ENCODE data around the gene ATAT1. TPM values are rescaled to one million over a fixed set of nuclear protein-coding genes. Genes with fewer than 3 reads are reported as not detected.

Gene ATAT1
- total and polyA plus RNA-seq, 2 of the 4 experiments (the other 2 are of a cell fraction), result 5.6 to 15.5 TPM

DNA sequence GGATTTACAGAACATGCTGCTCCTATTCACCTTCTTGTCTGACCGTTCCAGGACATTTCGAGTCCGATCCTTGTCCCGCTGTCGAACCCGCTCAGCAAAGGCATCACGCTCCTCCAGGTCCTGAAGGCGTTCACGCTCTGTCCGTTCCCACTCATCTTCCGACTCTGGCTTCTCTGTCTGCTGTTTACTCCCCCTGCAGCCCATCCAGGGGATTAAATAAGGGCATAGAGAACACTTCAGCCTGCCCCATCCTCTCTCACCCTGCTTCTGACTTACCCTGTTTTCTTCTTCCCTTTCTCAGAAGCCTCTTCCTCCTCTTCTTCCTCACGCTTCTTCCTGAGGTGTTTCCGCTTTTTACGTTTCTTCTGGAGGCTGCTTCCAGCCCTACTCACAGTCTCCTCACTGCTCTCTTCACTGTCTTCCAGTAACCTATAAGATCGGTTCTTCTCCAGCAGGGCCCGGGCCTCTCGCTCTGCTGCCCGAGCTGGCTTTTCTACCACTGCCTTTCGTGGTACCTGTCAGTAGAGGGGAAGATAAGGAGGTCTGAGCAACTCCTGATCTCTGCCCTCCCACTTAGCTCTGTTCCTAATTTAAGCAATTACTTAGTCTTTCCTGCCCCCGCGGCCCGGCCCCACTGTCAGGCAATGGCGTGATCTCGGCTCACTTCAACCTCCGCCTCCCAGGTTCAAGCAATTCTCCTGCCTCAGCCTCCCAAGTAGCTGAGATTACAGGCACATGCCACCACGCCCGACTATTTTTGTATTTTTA lies 44.3 kb downstream of the ATAT1 start:
- H3K4me2 ChIP-seq (ENCODE audit: low read depth, low read length), result no peak overlapping the region
- 92% methylated on average over 12 of the region's 27 CpGs; no CpG with 5 or more reads in 1 of the 2 experiments for WGBS, 2 experiments (ENCODE audit: extremely low coverage in 2 of 2, insufficient read length in 1 of 2)
- H2BK5ac ChIP-seq (ENCODE audit: low read depth, low read length, poor library complexity, severe bottlenecking), result no peak overlapping the region
- TF ChIP-seq, protein P1, sequence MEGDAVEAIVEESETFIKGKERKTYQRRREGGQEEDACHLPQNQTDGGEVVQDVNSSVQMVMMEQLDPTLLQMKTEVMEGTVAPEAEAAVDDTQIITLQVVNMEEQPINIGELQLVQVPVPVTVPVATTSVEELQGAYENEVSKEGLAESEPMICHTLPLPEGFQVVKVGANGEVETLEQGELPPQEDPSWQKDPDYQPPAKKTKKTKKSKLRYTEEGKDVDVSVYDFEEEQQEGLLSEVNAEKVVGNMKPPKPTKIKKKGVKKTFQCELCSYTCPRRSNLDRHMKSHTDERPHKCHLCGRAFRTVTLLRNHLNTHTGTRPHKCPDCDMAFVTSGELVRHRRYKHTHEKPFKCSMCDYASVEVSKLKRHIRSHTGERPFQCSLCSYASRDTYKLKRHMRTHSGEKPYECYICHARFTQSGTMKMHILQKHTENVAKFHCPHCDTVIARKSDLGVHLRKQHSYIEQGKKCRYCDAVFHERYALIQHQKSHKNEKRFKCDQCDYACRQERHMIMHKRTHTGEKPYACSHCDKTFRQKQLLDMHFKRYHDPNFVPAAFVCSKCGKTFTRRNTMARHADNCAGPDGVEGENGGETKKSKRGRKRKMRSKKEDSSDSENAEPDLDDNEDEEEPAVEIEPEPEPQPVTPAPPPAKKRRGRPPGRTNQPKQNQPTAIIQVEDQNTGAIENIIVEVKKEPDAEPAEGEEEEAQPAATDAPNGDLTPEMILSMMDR (conservative IDR thresholded peaks at IDR 0.05; ENCODE audit: low read depth, low read length), result peak; percentile 17; the same call in 1 of the 2 replicates
- TF ChIP-seq MAZ (IDR thresholded peaks at IDR 0.05; ENCODE audit: borderline replicate concordance, low read depth, low read length), result no peak
- BruUV-seq (replicated peaks), result no TSS peak
- peaks cover 3% of the 10 kb centered on the region; the same call in 1 of the 2 replicates for H3K4me1 ChIP-seq (ENCODE audit: control insufficient read depth, insufficient read depth, low read length)
- in situ Hi-C loops (cut with MboI; ENCODE audit: low sequenced_read_pairs) (no loop called here), dilution Hi-C loops (cut with HindIII; ENCODE audit: low sequenced_read_pairs, unreplicated experiment) (no loop called here), intact Hi-C loops (cut with micrococcal nuclease) (no loop called here)
- ChIA-PET POLR2A (ENCODE audit: unreplicated experiment) (no interaction called here), CTCF (no interaction called here)
- H3K27ac ChIP-seq (ENCODE audit: insufficient read depth, low read length), result no peak overlapping the region
- H3K56ac ChIP-seq (ENCODE audit: extremely low read depth, insufficient read depth, low read length), result no peak overlapping the region
- H3K4ac ChIP-seq (ENCODE audit: low read depth, low read length), result no peak overlapping the region
- H3K9me3 ChIP-seq (ENCODE audit: control insufficient read depth, insufficient read depth, low read length), result no peaks in the 10 kb centered on the region
- no peak overlapping the region for H2AK5ac ChIP-seq (ENCODE audit: low read depth, low read length)
- H3K23ac ChIP-seq (ENCODE audit: low read depth, low read length), result no peak overlapping the region
- no peaks in the 10 kb centered on the region for H3K9me1 ChIP-seq (ENCODE audit: insufficient read depth, low read length)
- no peak overlapping the region for H4K5ac ChIP-seq (ENCODE audit: low read depth, low read length)
- no peak overlapping the region for H3K14ac ChIP-seq (replicated peaks; ENCODE audit: low read depth, low read length)
- H2BK20ac ChIP-seq (ENCODE audit: low read depth, low read length), result no peak overlapping the region
- H3K36me3 ChIP-seq (ENCODE audit: control insufficient read depth, insufficient read depth, low read length), result peaks cover 27% of the 10 kb centered on the region
- H2AFZ ChIP-seq (replicated peaks; ENCODE audit: low read length, poor library complexity), result no peak overlapping the region
- peak overlapping the region; percentile 85 for H2AK9ac ChIP-seq (replicated peaks; ENCODE audit: low read depth, low read length, poor library complexity)
- H3K18ac ChIP-seq (ENCODE audit: low read depth, low read length), result no peak overlapping the region
- peaks cover 4% of the 10 kb centered on the region; the same call in 1 of the 2 replicates for H4K20me1 ChIP-seq (ENCODE audit: insufficient read depth, low read length)
- no peak for DNase-seq
- no peak overlapping the region for H2BK120ac ChIP-seq (ENCODE audit: low read depth, low read length)
- H2BK15ac ChIP-seq (ENCODE audit: low read depth, low read length), result no peak overlapping the region
- H3K9ac ChIP-seq (ENCODE audit: low read depth, low read length), result no peak overlapping the region
- H4K8ac ChIP-seq (ENCODE audit: low read depth in 2 of 2, low read length in 2 of 2), result no peak overlapping the region
- no peak for ATAC-seq (ENCODE audit: low read depth)
- H3K27me3 ChIP-seq (ENCODE audit: control insufficient read depth, insufficient read depth, low read length), result no peaks in the 10 kb centered on the region
- H3K79me1 ChIP-seq (ENCODE audit: low read depth in 1 of 2, low read length in 2 of 2), result peaks cover 13 to 24% of the 10 kb centered on the region in 2 experiments
- no peak overlapping the region for H4K91ac ChIP-seq (ENCODE audit: insufficient read depth, low read depth, low read length)
- no peak overlapping the region for H3K4me3 ChIP-seq (ENCODE audit: insufficient read depth, low read depth, low read length)
